A549 (cell line): ENCODE measurements around the gene CTBP2.

Source experiments
- BHLHE40 ChIP-seq: IDR thresholded peaks from 2 replicates; pipeline ENCODE4 v1.6.1; 2012; ENCODE audit warnings: low read depth, low read length, inconsistent platforms
- EP300 ChIP-seq, 2 experiments: fragments of >200 bp; sonication (Bioruptor Twin); formaldehyde crosslinking; IDR thresholded peaks; 2 replicates in 1 of 2; 3 replicates in 1 of 2; pipeline ENCODE4 v1.6.1; 2016 to 2017
- ESRRA ChIP-seq: fragments of 150-350 bp; IDR thresholded peaks from 2 replicates; pipeline ENCODE4 v1.6.1; 2014; ENCODE audit warnings: mild to moderate bottlenecking, low read length, borderline replicate concordance
- JUN ChIP-seq, 2 experiments: fragments of >200 bp; sonication (Bioruptor Twin); formaldehyde crosslinking; IDR thresholded peaks; 2 replicates in 1 of 2; 3 replicates in 1 of 2; pipeline ENCODE4 v1.6.1; 2016 to 2017
- MYC ChIP-seq: IDR thresholded peaks from 2 replicates; pipeline ENCODE4 v1.6.1; 2012; ENCODE audit warnings: mild to moderate bottlenecking, inconsistent platforms, low read length, improper control_type of control experiment, borderline replicate concordance
- NR3C1 ChIP-seq: fragments of >200 bp; sonication (Bioruptor Twin); formaldehyde crosslinking; IDR thresholded peaks from 3 replicates; pipeline ENCODE4 v1.6.1; 2017
- PHF8 ChIP-seq: fragments of 200-600 bp; sonication (generic); IDR thresholded peaks from 2 replicates; pipeline ENCODE4 v1.6.1; 2016; ENCODE audit warnings: low read depth, mild to moderate bottlenecking, antibody characterized with exemption, moderate library complexity, borderline replicate concordance
- POLR2A ChIP-seq: IDR thresholded peaks from 2 replicates; pipeline ENCODE4 v1.6.1; 2012; ENCODE audit warnings: mild to moderate bottlenecking, low read length
- RAD21 ChIP-seq, 2 experiments: fragments of >200 bp in 1 of 2; sonication (Bioruptor Twin) in 1 of 2; formaldehyde crosslinking in 1 of 2; IDR thresholded peaks in 1 of 2; conservative IDR thresholded peaks in 1 of 2; 2 replicates in 1 of 2; 3 replicates in 1 of 2; pipeline ENCODE4 v1.6.1; 2012 to 2018; ENCODE audit warnings: inconsistent platforms in 1 of 2
- RCOR1 ChIP-seq: fragments of 150-350 bp; IDR thresholded peaks from 2 replicates; pipeline ENCODE4 v1.6.1; 2014; ENCODE audit warnings: antibody characterized with exemption, low read length, low read depth
- TF ChIP-seq, protein P1 (sequence below): fragments of >200 bp; sonication (Bioruptor Twin); formaldehyde crosslinking; IDR thresholded peaks from 3 replicates; pipeline ENCODE4 v1.5.1; 2016
- TF ChIP-seq, protein P2 (sequence below): IDR thresholded peaks from 2 replicates; pipeline ENCODE4 v1.6.1; 2012; ENCODE audit warnings: low read depth, borderline replicate concordance
- TF ChIP-seq, protein P3 (sequence below): fragments of 200-600 bp; sonication (generic); IDR thresholded peaks from 2 replicates; pipeline ENCODE4 v1.6.1; 2016; ENCODE audit warnings: antibody characterized with exemption, mild to moderate bottlenecking, moderate library complexity
- TF ChIP-seq, protein P4 (sequence below): fragments of 150-350 bp; IDR thresholded peaks from 2 replicates; pipeline ENCODE4 v1.6.1; 2014; ENCODE audit warnings: low read depth, mild to moderate bottlenecking, low read length

DNA sequence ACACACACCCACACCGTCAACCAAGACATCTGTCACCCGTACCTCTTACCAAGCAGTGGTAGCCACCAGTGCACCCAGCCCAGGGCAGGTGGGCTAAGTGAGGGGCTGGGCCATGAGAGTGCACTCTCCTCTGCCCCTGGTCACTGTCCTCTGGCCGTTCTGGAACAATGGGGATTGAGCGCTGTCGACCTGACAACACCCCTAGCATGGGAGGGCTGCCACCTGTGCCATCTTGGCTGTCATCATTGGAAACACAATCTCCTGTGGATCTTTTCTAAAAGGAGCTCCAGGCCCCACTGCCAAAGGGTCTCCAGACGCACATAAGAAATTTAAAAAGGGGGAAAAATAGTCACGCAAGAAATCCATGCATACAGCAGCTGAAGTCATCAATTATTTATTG lies 80.1 kb downstream of the CTBP2 start:
- TF ChIP-seq, protein P1, sequence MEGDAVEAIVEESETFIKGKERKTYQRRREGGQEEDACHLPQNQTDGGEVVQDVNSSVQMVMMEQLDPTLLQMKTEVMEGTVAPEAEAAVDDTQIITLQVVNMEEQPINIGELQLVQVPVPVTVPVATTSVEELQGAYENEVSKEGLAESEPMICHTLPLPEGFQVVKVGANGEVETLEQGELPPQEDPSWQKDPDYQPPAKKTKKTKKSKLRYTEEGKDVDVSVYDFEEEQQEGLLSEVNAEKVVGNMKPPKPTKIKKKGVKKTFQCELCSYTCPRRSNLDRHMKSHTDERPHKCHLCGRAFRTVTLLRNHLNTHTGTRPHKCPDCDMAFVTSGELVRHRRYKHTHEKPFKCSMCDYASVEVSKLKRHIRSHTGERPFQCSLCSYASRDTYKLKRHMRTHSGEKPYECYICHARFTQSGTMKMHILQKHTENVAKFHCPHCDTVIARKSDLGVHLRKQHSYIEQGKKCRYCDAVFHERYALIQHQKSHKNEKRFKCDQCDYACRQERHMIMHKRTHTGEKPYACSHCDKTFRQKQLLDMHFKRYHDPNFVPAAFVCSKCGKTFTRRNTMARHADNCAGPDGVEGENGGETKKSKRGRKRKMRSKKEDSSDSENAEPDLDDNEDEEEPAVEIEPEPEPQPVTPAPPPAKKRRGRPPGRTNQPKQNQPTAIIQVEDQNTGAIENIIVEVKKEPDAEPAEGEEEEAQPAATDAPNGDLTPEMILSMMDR: no peak
- no peak for TF ChIP-seq MYC
- no peak for TF ChIP-seq PHF8
- TF ChIP-seq, protein P2, sequence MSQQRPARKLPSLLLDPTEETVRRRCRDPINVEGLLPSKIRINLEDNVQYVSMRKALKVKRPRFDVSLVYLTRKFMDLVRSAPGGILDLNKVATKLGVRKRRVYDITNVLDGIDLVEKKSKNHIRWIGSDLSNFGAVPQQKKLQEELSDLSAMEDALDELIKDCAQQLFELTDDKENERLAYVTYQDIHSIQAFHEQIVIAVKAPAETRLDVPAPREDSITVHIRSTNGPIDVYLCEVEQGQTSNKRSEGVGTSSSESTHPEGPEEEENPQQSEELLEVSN: no peak
- no peak for TF ChIP-seq BHLHE40
- no peak for TF ChIP-seq NR3C1
- no peak for TF ChIP-seq POLR2A
- no peak for TF ChIP-seq RAD21 (conservative IDR thresholded peaks at IDR 0.05 in 1 of 2, IDR thresholded peaks at IDR 0.05 in 1 of 2)
- TF ChIP-seq, protein P3, sequence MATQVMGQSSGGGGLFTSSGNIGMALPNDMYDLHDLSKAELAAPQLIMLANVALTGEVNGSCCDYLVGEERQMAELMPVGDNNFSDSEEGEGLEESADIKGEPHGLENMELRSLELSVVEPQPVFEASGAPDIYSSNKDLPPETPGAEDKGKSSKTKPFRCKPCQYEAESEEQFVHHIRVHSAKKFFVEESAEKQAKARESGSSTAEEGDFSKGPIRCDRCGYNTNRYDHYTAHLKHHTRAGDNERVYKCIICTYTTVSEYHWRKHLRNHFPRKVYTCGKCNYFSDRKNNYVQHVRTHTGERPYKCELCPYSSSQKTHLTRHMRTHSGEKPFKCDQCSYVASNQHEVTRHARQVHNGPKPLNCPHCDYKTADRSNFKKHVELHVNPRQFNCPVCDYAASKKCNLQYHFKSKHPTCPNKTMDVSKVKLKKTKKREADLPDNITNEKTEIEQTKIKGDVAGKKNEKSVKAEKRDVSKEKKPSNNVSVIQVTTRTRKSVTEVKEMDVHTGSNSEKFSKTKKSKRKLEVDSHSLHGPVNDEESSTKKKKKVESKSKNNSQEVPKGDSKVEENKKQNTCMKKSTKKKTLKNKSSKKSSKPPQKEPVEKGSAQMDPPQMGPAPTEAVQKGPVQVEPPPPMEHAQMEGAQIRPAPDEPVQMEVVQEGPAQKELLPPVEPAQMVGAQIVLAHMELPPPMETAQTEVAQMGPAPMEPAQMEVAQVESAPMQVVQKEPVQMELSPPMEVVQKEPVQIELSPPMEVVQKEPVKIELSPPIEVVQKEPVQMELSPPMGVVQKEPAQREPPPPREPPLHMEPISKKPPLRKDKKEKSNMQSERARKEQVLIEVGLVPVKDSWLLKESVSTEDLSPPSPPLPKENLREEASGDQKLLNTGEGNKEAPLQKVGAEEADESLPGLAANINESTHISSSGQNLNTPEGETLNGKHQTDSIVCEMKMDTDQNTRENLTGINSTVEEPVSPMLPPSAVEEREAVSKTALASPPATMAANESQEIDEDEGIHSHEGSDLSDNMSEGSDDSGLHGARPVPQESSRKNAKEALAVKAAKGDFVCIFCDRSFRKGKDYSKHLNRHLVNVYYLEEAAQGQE: no peak
- TF ChIP-seq RCOR1: no peak
- no peak for TF ChIP-seq ESRRA
- TF ChIP-seq, protein P4, sequence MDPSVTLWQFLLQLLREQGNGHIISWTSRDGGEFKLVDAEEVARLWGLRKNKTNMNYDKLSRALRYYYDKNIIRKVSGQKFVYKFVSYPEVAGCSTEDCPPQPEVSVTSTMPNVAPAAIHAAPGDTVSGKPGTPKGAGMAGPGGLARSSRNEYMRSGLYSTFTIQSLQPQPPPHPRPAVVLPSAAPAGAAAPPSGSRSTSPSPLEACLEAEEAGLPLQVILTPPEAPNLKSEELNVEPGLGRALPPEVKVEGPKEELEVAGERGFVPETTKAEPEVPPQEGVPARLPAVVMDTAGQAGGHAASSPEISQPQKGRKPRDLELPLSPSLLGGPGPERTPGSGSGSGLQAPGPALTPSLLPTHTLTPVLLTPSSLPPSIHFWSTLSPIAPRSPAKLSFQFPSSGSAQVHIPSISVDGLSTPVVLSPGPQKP: no peak
- TF ChIP-seq JUN (IDR thresholded peaks at IDR 0.05): no peak
- TF ChIP-seq EP300 (IDR thresholded peaks at IDR 0.05): no peak
